Right cardiac atrium (tissue), 5 donors: ENCODE results near the gene ACACA. TPM values are rescaled to one million over a fixed set of nuclear protein-coding genes. Genes with fewer than 3 reads are reported as not detected.

ENCODE experiments used
- ATAC-seq, 2 donors: fragments of 200-7000 bp; cut with Tn5 transposase; one replicate each; pipeline versions ENCODE4 v1.8.0 to v1.9.1; 2020; ENCODE audit warnings: moderate library complexity in 2 of 2, mild to moderate bottlenecking in 1 of 2
- DNase-seq, 3 donors: peaks; one replicate each; pipeline ENCODE4 v3.0.0-alpha.2; 2020
- H3K27ac ChIP-seq: one replicate; pipeline ENCODE4 v1.5.1; 2013; ENCODE audit warnings: mild to moderate bottlenecking, low read length, control low read depth, moderate library complexity
- H3K27me3 ChIP-seq: one replicate; pipeline ENCODE4 v1.6.1; 2013; ENCODE audit not compliant: control insufficient read depth, insufficient read depth
- H3K4me1 ChIP-seq: one replicate; pipeline ENCODE4 v1.6.1; 2013; ENCODE audit warnings: low read length; ENCODE audit not compliant: control insufficient read depth, insufficient read depth
- H3K4me3 ChIP-seq: one replicate; pipeline ENCODE4 v1.5.1; 2013; ENCODE audit warnings: low read length, control low read depth
- H3K9me3 ChIP-seq: one replicate; pipeline ENCODE4 v1.6.1; 2013; ENCODE audit warnings: low read length; ENCODE audit not compliant: control insufficient read depth
- WGBS: extraction: QIAGEN DNeasy Blood & Tissue Kit; methylation state at CpG from one replicate; pipeline ENCODE4 v1.1.7; 2013; 5-methylcytosine and 5-hydroxymethylcytosine counted together
- intact Hi-C, 4 donors: fragments of 100-400 bp; cut with DNase I; formaldehyde crosslinking; loops; one replicate each; pipeline versions ENCODE4 v1.11.0 to v1.14.0; 2022 to 2023
- polyA plus RNA-seq: library from polyadenylated mRNA; stranded (reverse); fragments of 200-250 nt; gene quantifications from one replicate; pipeline ENCODE4 v1.2.3, GENCODE V29; 2013
- total RNA-seq, 4 donors: library from RNA; stranded (reverse); fragmentation: NEBNext Ultra II Directional; extraction: Animal tissue kit (Norgen Biotek cat#: 25700); gene quantifications; one replicate each; pipeline ENCODE4 v1.2.1, GENCODE V29; 2021
- donor health status: healthy with polysubstance abuse.
- donor health status: DM: no; HTN: yes; CAD: no.
- donor health status: DM: no; HTN: no; CAD: no.
- donor health status: DM: no; HTN: yes; CAD: no; lungs with severe emphysema.
- donor health status: DM: yes; HTN: yes; CAD: no.

Gene ACACA
- total and polyA plus RNA-seq, 5 donors = 8.9 to 24.8 (median 20.5) TPM

DNA sequence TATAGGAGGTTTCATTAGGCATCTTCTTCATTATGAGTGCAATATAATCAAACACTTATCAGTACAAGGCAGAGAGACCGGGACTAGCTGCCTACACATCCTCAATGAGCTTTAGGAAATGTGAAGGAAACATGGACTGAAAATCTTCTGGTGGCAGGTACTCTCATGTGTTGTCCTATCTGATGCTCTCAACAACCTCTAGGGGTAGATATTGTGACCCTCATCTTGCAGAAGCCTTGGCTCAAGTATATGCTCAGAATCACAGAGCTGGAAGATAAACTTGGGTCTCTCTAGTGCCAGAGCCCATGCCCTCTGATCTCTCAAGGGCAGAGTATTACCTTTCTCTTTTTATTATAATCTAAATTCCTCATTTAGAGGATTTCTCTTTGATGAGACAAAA lies 212.4 kb downstream of the ACACA start:
- Histone ChIP-seq H3K4me3 (no peak overlapping the region), H3K27ac (no peak overlapping the region), H3K9me3 (no peaks in the 10 kb centered on the region), H3K27me3 (no peaks in the 10 kb centered on the region), H3K4me1 (no peaks in the 10 kb centered on the region)
- 93% methylated on average over 1 of the region's 1 CpG for WGBS
- ATAC-seq = no peak
- no peak for DNase-seq
- intact Hi-C loops = no loop called here

DNA sequence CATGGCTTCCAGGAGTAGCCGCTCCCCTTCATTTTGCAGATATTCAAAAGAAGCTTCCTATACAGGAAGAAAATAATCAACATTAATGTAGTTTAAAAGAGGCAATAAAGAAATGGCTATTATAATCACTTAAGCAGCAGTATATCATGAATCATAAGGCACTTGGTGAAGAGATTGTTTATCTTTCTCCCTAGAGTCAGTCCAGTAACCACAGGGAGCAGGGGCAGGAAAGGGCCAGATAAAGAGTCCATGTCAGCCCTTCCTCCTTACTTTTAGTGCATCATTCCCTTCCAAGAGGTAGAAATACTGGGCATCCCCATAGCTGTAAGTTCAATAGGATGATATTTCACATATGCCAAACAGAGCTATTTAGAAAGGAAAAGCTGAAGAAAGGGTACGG lies 215.4 kb downstream of the ACACA start:
- Histone ChIP-seq H3K4me1 (no peaks in the 10 kb centered on the region), H3K9me3 (no peaks in the 10 kb centered on the region), H3K27me3 (no peaks in the 10 kb centered on the region), H3K4me3 (no peak overlapping the region), H3K27ac (no peak overlapping the region)
- ATAC-seq = no peak
- intact Hi-C loops = no loop called here
- 95% methylated on average over 2 of the region's 2 CpGs for WGBS
- no peak for DNase-seq

DNA sequence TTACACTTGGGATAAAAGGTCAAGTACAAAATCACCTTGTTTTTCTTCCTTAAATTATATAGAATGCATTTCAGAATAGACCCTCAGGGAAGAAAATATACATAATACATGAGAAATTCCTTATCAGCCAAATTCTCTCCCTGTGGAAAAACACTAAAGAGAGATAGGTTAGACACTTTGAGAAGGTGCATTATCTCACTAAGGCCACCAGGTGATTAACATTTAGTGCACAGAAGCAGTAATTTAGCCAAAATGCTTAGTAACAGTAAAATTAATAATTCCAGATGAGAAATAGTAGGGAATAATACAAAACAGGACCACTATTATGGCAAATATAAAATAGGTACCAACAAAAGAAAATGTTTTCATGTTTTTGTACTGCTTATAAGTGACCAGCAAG lies 216.1 kb downstream of the ACACA start:
- intact Hi-C loops = no loop called here
- no peak for ATAC-seq
- DNase-seq = no peak
- Histone ChIP-seq H3K27ac (no peak overlapping the region), H3K9me3 (no peaks in the 10 kb centered on the region), H3K4me3 (no peak overlapping the region), H3K4me1 (no peaks in the 10 kb centered on the region), H3K27me3 (no peaks in the 10 kb centered on the region)

DNA sequence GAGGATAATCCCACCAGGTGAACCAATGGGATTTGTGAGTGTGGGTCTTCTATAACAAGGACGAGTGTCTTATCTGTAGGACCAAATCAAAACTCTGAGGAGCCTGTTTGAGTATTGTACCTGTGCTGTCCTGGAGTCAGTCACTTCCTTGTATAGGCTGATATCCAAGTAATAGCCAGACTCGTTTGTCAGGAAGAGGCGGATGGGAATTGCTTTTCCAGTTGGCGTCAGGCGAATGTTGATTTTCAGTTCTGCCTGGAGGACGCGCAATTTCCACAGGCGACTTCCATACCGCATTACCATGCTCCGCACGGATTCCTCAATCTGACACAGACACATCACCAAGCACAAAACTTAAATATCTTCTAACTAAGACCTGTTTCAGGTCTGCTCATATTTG lies 218.5 kb downstream of the ACACA start:
- no peak for DNase-seq
- Histone ChIP-seq H3K4me3 (no peak overlapping the region), H3K27ac (no peak overlapping the region), H3K9me3 (no peaks in the 10 kb centered on the region), H3K27me3 (no peaks in the 10 kb centered on the region), H3K4me1 (no peaks in the 10 kb centered on the region)
- 93% methylated on average over 11 of the region's 11 CpGs for WGBS
- ATAC-seq = no peak
- intact Hi-C loops = no loop called here

DNA sequence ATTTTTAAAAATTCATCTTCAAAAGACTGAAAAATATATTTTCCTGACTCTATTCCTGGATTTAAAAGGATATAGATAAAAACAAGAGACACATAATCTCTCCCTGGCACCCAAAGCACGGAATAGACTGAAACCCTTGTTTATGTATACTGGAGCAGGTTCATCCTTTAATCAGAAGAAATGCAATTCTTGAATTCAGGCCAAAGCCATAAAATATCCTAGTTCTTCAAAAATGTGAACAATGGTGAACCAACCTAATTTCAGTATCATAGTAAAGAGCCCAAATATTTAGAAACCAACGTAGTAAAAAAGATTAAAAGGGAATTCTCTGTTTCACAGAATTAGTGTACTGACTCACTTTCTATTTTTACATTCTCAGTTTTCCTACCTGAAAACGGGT lies 219.4 kb downstream of the ACACA start:
- H3K27me3 ChIP-seq = no peaks in the 10 kb centered on the region
- H3K27ac ChIP-seq = no peak overlapping the region
- WGBS = 74% methylated on average over 3 of the region's 3 CpGs
- no peak for ATAC-seq
- intact Hi-C loops = no loop called here
- no peaks in the 10 kb centered on the region for H3K9me3 ChIP-seq
- no peak for DNase-seq
- no peaks in the 10 kb centered on the region for H3K4me1 ChIP-seq
- H3K4me3 ChIP-seq = no peak overlapping the region

DNA sequence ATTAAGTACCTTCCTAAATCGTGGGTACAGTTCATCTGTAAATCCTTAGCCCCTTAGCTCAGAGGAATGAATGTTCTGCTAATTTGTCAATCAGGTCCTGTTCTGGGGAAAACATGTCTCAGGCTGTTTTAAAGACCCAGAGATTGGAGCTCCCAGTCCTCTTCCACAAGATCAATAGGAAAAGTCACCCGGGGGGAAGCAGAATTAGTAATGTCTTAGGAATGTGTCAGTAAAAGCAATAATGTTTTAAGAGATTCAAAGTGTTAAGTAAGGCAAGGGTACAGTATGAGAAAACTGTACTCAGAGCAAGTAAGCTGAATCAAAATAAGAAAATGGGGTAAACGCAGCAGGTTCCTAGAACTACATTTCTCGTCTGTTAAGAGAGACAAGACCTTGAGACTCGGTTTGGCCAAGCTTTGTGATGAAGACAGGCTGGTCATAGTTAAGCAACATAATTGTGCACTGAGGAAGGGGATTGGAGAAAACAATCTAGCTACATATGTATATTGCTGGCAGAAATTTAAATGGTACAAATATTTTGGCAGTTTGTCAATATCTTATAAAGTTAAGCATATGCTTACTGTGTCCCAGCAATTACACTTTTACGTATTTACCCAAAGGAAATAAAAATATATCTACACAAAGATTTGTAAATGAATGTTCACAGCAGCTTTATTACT lies 223.7 kb downstream of the ACACA start:
- DNase-seq (no peak), ATAC-seq (no peak)
- no peaks in the 10 kb centered on the region for H3K27me3 ChIP-seq
- H3K27ac ChIP-seq = no peak overlapping the region
- intact Hi-C loops = no loop called here
- WGBS = 79% methylated on average over 6 of the region's 6 CpGs
- H3K9me3 ChIP-seq = no peaks in the 10 kb centered on the region
- no peak overlapping the region for H3K4me3 ChIP-seq
- H3K4me1 ChIP-seq = no peaks in the 10 kb centered on the region

DNA sequence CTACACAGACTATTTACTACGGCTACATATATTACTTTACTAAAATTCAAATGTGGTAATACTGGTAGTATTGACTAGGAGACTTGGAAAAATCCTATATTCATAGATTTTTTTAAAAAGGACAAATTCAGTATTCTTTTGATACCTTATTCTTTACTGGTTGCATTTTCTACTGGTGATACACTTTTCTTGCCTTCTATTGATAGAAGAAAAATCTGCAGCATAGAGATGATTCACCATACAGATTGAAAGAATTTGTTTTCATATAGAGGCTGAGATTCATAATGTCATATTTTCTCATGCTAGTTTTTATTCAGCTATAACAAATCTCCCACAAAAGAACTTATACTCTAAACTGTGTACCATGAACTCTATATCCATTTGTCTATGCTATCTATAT lies 226.3 kb downstream of the ACACA start:
- Histone ChIP-seq H3K4me3 (no peak overlapping the region), H3K27me3 (no peaks in the 10 kb centered on the region), H3K4me1 (no peaks in the 10 kb centered on the region), H3K27ac (no peak overlapping the region), H3K9me3 (no peaks in the 10 kb centered on the region)
- intact Hi-C loops = no loop called here
- DNase-seq = no peak
- WGBS = 97% methylated on average over 1 of the region's 1 CpG
- ATAC-seq = no peak

DNA sequence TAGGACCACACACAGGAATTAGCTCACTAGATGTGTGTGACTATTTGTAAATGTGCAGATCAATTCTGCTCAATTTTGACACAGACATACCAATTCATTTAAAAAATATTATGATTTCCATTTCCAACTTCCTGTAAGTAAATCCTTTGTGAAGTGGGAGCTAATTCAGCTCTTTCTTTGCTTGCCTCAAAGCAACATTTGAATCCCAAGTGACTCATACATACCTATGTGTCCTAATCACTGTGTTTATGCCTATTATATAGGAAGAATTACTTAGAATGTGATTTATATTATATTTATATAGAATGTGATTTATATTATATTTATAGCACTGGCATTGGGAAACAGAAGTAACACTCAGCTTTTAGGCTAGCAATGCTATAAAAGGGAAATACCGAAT lies 226.7 kb downstream of the ACACA start:
- ATAC-seq = no peak
- H3K4me1 ChIP-seq = no peaks in the 10 kb centered on the region
- no peak overlapping the region for H3K27ac ChIP-seq
- H3K27me3 ChIP-seq = no peaks in the 10 kb centered on the region
- no peaks in the 10 kb centered on the region for H3K9me3 ChIP-seq
- intact Hi-C loops = no loop called here
- H3K4me3 ChIP-seq = no peak overlapping the region
- DNase-seq = no peak
- 99% methylated on average over 1 of the region's 1 CpG for WGBS

DNA sequence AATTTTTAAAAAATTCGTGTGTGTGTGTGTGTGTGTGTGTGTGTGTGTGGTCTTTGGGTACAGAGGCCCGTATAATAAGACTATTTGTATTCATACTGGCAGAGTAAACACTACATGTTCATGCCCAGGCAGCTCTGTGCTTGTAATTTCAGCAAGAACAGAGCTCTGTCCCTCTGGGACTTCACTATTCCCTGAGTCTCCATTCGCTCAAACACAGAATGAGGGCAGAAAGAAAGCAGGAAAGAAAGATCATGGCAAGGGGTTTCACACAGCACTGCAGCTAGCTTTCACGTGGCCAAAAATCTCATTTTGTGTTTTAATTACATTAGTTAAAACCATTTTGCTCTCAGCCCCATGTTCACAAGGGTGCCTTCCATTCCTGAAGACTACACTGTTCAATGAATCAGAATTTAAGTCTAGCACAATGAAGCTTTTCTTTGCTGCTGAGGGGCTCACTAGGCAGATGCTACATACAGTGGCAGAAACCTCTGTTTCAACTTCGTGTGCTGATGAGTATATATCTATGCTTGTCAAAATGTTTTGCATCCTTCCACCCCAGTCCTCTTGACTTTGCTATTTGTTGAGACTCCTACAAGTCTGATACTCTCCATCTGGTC lies 229.3 kb downstream of the ACACA start:
- Histone ChIP-seq H3K4me1 (no peaks in the 10 kb centered on the region), H3K9me3 (no peaks in the 10 kb centered on the region), H3K27me3 (no peaks in the 10 kb centered on the region), H3K27ac (no peak overlapping the region), H3K4me3 (no peak overlapping the region)
- DNase-seq (no peak), ATAC-seq (no peak)
- intact Hi-C loops = no loop called here
- 63% methylated on average over 5 of the region's 5 CpGs for WGBS

DNA sequence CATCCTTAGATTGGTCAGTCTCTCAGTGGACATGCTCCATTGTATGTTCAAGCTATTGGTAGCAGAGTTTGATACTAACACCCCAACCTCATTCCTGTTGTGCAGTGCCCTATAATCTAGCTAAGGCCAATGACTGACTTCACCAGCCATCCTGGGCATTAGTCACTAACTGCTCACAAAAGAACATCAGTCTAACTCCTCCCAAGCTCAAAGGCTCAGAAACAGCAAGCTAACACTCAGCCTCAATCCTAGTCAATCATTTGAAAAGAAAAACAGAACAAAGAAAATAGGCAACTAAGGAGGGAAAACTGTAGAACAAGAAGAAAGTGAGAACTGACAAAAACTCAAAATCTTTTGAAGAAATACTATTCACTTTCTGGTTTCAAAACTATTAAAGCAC lies 229.9 kb downstream of the ACACA start:
- H3K4me3 ChIP-seq = no peak overlapping the region
- H3K9me3 ChIP-seq = no peaks in the 10 kb centered on the region
- H3K27me3 ChIP-seq = no peaks in the 10 kb centered on the region
- no peak for ATAC-seq
- no peaks in the 10 kb centered on the region for H3K4me1 ChIP-seq
- no peak overlapping the region for H3K27ac ChIP-seq
- DNase-seq = no peak
- intact Hi-C loops = no loop called here

DNA sequence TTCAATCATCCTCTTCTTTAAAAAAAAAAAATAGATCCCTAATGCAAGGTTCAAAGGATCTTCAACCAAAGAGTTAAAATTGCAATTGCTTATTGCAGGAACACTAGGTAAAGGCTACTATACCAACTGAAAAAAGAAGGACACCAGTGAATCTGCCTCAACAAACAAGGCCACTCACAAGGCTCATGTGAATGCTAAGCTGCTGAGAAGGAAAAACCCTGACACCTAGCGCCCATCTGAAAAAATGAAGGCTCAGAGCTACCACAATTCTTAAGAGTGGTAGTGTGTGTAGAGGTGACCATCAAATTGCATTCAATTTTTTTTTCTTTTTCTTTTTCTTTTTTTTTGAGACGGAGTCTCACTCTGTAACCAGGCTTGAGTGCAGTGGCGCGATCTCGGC lies 232.4 kb downstream of the ACACA start:
- H3K9me3 ChIP-seq = no peaks in the 10 kb centered on the region
- H3K4me1 ChIP-seq = no peaks in the 10 kb centered on the region
- H3K27me3 ChIP-seq = no peaks in the 10 kb centered on the region
- ATAC-seq (no peak), DNase-seq (no peak)
- intact Hi-C loops = no loop called here
- no peak overlapping the region for H3K4me3 ChIP-seq
- 81% methylated on average over 5 of the region's 5 CpGs for WGBS
- H3K27ac ChIP-seq = no peak overlapping the region

DNA sequence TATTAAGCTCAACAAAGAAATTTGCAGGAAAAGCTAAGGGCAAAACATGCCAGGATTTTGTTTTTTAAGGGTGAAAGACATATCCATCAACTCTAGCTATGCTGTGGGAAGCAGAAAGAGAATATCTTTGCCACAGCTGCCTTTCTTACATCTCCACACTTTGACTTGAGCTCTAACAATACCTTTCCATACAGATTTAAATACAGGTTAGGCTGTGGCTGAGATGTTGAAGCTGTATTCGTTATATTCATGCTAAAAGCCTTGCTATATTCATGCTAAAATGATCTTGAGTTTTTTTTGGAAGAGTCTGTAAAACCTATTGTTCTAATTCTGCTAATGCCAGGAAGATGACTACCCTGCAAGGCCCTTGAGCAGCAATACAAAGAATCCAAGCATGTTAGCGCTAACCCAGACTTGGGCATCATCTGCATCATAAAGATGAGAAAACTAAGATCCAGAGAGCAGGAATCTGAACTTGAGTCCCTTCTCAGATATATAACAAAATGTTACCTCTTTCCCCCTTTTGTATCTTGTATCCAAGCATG lies 235.7 kb downstream of the ACACA start:
- Histone ChIP-seq H3K27ac (no peak overlapping the region), H3K4me1 (no peaks in the 10 kb centered on the region), H3K4me3 (no peak overlapping the region), H3K27me3 (no peaks in the 10 kb centered on the region), H3K9me3 (no peaks in the 10 kb centered on the region)
- DNase-seq (no peak), ATAC-seq (no peak)
- 78% methylated on average over 2 of the region's 2 CpGs for WGBS
- intact Hi-C loops = no loop called here
